Neural cell (in vitro differentiated cells): Measurements from ENCODE around the gene BRCA2. TPM values are rescaled to one million over a fixed set of nuclear protein-coding genes. Genes with fewer than 3 reads are reported as not detected.
A peak's percentile ranks its signal among the peaks of the same experiment; 100 is the strongest.

Experiments used
- H2AFZ ChIP-seq: fragments of 200-600, 300-800 bp; sonication (generic), shearing (Covaris generic); 2 replicates; pipeline ENCODE4 v1.6.0; 2014; ENCODE audit warnings: low read depth, mild to moderate bottlenecking, antibody characterized with exemption, low read length, moderate library complexity
- H3F3A ChIP-seq: fragments of 200-600 bp; shearing (Covaris generic); 2 replicates; pipeline ENCODE4 v1.6.1; 2016; ENCODE audit warnings: mild to moderate bottlenecking, moderate library complexity, mixed read lengths, antibody characterized with exemption, low read length; ENCODE audit not compliant: insufficient read depth, poor library complexity, severe bottlenecking
- H3K27ac ChIP-seq: fragments of 200-600, 300-800 bp; sonication (generic), shearing (Covaris generic); 2 replicates; pipeline ENCODE4 v1.5.1; 2014; ENCODE audit warnings: mild to moderate bottlenecking, low read length, moderate library complexity
- H3K27me3 ChIP-seq: fragments of 300-800, 200-600 bp; sonication (generic), shearing (Covaris generic); 2 replicates; pipeline ENCODE4 v1.6.0; 2014; ENCODE audit warnings: mild to moderate bottlenecking, low read depth, low read length, moderate library complexity; ENCODE audit not compliant: insufficient read depth
- H3K36me3 ChIP-seq: fragments of 300-800, 200-600 bp; sonication (generic), shearing (Covaris generic); 2 replicates; pipeline ENCODE4 v1.5.1; 2014; ENCODE audit warnings: mild to moderate bottlenecking, antibody characterized with exemption, low read length, moderate library complexity; ENCODE audit not compliant: insufficient read depth
- H3K4me2 ChIP-seq: fragments of 300-800, 200-600 bp; sonication (generic), shearing (Covaris generic); 2 replicates; pipeline ENCODE4 v1.6.0; 2014; ENCODE audit warnings: mild to moderate bottlenecking, low read length
- H3K4me3 ChIP-seq: fragments of 300-800, 200-600 bp; sonication (generic), shearing (Covaris generic); 2 replicates; pipeline ENCODE4 v1.5.1; 2014; ENCODE audit warnings: mild to moderate bottlenecking, low read length, moderate library complexity
- H3K79me2 ChIP-seq: fragments of 200-600 bp; shearing (Covaris generic); replicated peaks from 2 replicates; pipeline ENCODE4 v1.6.0; 2014; ENCODE audit warnings: mild to moderate bottlenecking, low read length, moderate library complexity; ENCODE audit not compliant: insufficient read depth
- H3K9ac ChIP-seq: fragments of 300-800, 200-600 bp; sonication (generic), shearing (Covaris generic); 2 replicates; pipeline ENCODE4 v1.6.1; 2016; ENCODE audit warnings: mild to moderate bottlenecking, low read length, mixed read lengths
- H3K9me2 ChIP-seq: fragments of 200-600 bp; shearing (Covaris generic); 2 replicates; pipeline ENCODE4 v1.6.1; 2016; ENCODE audit warnings: mild to moderate bottlenecking, low read length, mixed read lengths; ENCODE audit not compliant: insufficient read depth
- H3K9me3 ChIP-seq: fragments of 200-600, 300-800 bp; sonication (generic), shearing (Covaris generic); 2 replicates; pipeline ENCODE4 v1.6.1; 2016; ENCODE audit warnings: mild to moderate bottlenecking, mixed run types, low read length, moderate library complexity, mixed read lengths
- H4K20me1 ChIP-seq: fragments of 200-600 bp; shearing (Covaris generic); 2 replicates; pipeline ENCODE4 v1.6.1; 2016; ENCODE audit warnings: mild to moderate bottlenecking, mixed run types; ENCODE audit not compliant: insufficient read depth
- CTCF ChIP-seq: fragments of 450-650 bp; IDR thresholded peaks from 2 replicates; pipeline ENCODE4 v1.5.1; 2014; ENCODE audit warnings: antibody characterized with exemption, mild to moderate bottlenecking, moderate library complexity; ENCODE audit not compliant: poor library complexity, severe bottlenecking
- EP300 ChIP-seq: fragments of 450-650 bp; conservative IDR thresholded peaks from 2 replicates; pipeline ENCODE4 v1.6.1; 2014; ENCODE audit warnings: antibody characterized with exemption, mild to moderate bottlenecking, moderate library complexity; ENCODE audit not compliant: poor library complexity, severe bottlenecking
- EZH2 ChIP-seq: fragments of 200-600, 300-800 bp; shearing (Covaris generic), sonication (generic); IDR thresholded peaks from 2 replicates; pipeline ENCODE4 v1.6.1; 2014; ENCODE audit warnings: antibody characterized with exemption, low read length, borderline replicate concordance, mild to moderate bottlenecking; ENCODE audit not compliant: insufficient read depth, poor library complexity, severe bottlenecking
- POLR2AphosphoS5 ChIP-seq: IDR thresholded peaks from 2 replicates; pipeline ENCODE4 v1.6.1; 2012
- RAD21 ChIP-seq: fragments of 450-650 bp; conservative IDR thresholded peaks from 2 replicates; pipeline ENCODE4 v1.6.1; 2014; ENCODE audit warnings: antibody characterized with exemption, mild to moderate bottlenecking, moderate library complexity
- SMC3 ChIP-seq: fragments of 450-650 bp; conservative IDR thresholded peaks from 2 replicates; pipeline ENCODE4 v1.6.1; 2014; ENCODE audit warnings: antibody characterized with exemption, mild to moderate bottlenecking, moderate library complexity; ENCODE audit not compliant: poor library complexity
- TAF1 ChIP-seq: IDR thresholded peaks from 2 replicates; pipeline ENCODE4 v1.6.1; 2012; ENCODE audit warnings: low read depth
- polyA plus RNA-seq: library from polyadenylated mRNA; depleted of rRNA; stranded (reverse); fragments of >200 nt; gene quantifications from 2 replicates; pipeline ENCODE4 v1.2.3, GENCODE V29; 2014

The BRCA2 gene
- polyA plus RNA-seq, 1 donor from 2014 or later, result 0.11 TPM

- Histone ChIP-seq H3K79me2 (no peaks in the 10 kb centered on the region), H3F3A (no peaks in the 10 kb centered on the region), H3K4me2 (no peak overlapping the region), H3K4me3 (peak overlapping the region; percentile 71), H3K9me2 (no peaks in the 10 kb centered on the region), H4K20me1 (no peaks in the 10 kb centered on the region), H3K27me3 (peaks cover 36% of the 10 kb centered on the region), H3K9me3 (no peaks in the 10 kb centered on the region), H3K27ac (no peak overlapping the region), H3K9ac (no peak overlapping the region), H2AFZ (no peak overlapping the region), H3K36me3 (no peaks in the 10 kb centered on the region)
- TF ChIP-seq EZH2, result no peak
- TF ChIP-seq SMC3, result no peak
- TF ChIP-seq POLR2AphosphoS5, result no peak
Measured at GRCh38 chr13:32426191-32426989, 111.1 kb downstream of the BRCA2 start.

- Histone ChIP-seq H3K36me3 (no peaks in the 10 kb centered on the region), H3K79me2 (no peaks in the 10 kb centered on the region), H3K27me3 (peaks cover 36% of the 10 kb centered on the region), H4K20me1 (no peaks in the 10 kb centered on the region), H3K9ac (peak overlapping the region; percentile 51), H2AFZ (no peak overlapping the region), H3K9me2 (no peaks in the 10 kb centered on the region), H3K4me2 (no peak overlapping the region), H3F3A (no peaks in the 10 kb centered on the region), H3K4me3 (peak overlapping the region; percentile 71), H3K9me3 (no peaks in the 10 kb centered on the region), H3K27ac (no peak overlapping the region)
- TF ChIP-seq EZH2, result peak; percentile 32
- TF ChIP-seq CTCF, result no peak
Measured at GRCh38 chr13:32426990-32427851, 111.9 kb downstream of the BRCA2 start.

GRCh38 chr13:32427852-32428580 is 112.7 kb downstream of the BRCA2 start, which contains the start of gene N4BP2L1:
Gene N4BP2L1, minus strand, starts transcription at chr13:32428130. Its CDS starts 48 bp downstream, at chr13:32428082.
- Histone ChIP-seq H3K9ac (peak within 1 kb of the TSS; percentile 51), H3K27ac (no peak within 1 kb of the TSS), H3K4me2 (no peak within 1 kb of the TSS), H3K4me3 (peak within 1 kb of the TSS; percentile 71), H3K9me3 (no peaks in the 10 kb centered on the region), H3K27me3 (peaks cover 36% of the 10 kb centered on the region), H3K79me2 (no peaks in the 10 kb centered on the region), H3K36me3 (no peaks in the 10 kb centered on the region), H2AFZ (no peak within 1 kb of the TSS), H3F3A (no peaks in the 10 kb centered on the region), H3K9me2 (no peaks in the 10 kb centered on the region), H4K20me1 (no peaks in the 10 kb centered on the region)
- TF ChIP-seq EP300 (no peak), RAD21 (no peak), TAF1 (no peak)
